Stomach (tissue), 9 donors: ENCODE measurements around the gene KIFAP3. TPM values are rescaled to one million over a fixed set of nuclear protein-coding genes. Genes with fewer than 3 reads are reported as not detected.

Experiments
- DNase-seq, 2 donors: peaks; one replicate each; pipeline versions ENCODE4 v3.0.0 to v3.0.0-alpha.2; 2013 to 2019
- H3K27ac ChIP-seq, 5 donors: fragments of 200-600 bp in 4 of 5; sonication (generic) in 4 of 5; one replicate each; pipeline ENCODE4 v1.5.1; 2013 to 2019; ENCODE audit warnings: mild to moderate bottlenecking in 1 of 5, moderate library complexity in 1 of 5
- H3K27me3 ChIP-seq, 3 donors: fragments of 200-600 bp; sonication (generic); one replicate each; pipeline ENCODE4 v1.5.1; 2017 to 2019; ENCODE audit warnings: mixed run types in 1 of 3
- H3K36me3 ChIP-seq, 4 donors: fragments of 200-600 bp; sonication (generic); 1 replicate in 3 of 4; 2 replicates in 1 of 4; pipeline ENCODE4 v1.5.1; 2016 to 2019
- H3K4me1 ChIP-seq, 4 donors: fragments of 200-600 bp; sonication (generic); one replicate each; pipeline ENCODE4 v1.5.1; 2016 to 2019
- H3K4me3 ChIP-seq, 4 donors: fragments of 200-600 bp; sonication (generic) in 3 of 4; one replicate each; pipeline ENCODE4 v1.5.1; 2016 to 2019; ENCODE audit warnings: mild to moderate bottlenecking in 1 of 4
- H3K9me3 ChIP-seq, 4 donors: fragments of 200-600 bp; sonication (generic); one replicate each; pipeline ENCODE4 v1.5.1; 2016 to 2019
- CTCF ChIP-seq, 7 experiments: fragments of 450-650 bp in 4 of 7; fragments of 200-600 bp in 3 of 7; sonication (generic) in 3 of 7; IDR thresholded peaks; one replicate each; pipeline ENCODE4 v1.5.1; 2016 to 2019; ENCODE audit warnings: antibody characterized with exemption in 7 of 7, control low read depth in 2 of 7, mild to moderate bottlenecking in 1 of 7
- EP300 ChIP-seq: sonication (generic); formaldehyde crosslinking; IDR thresholded peaks from one replicate; pipeline ENCODE4 v1.6.1; 2017; ENCODE audit warnings: antibody characterized with exemption
- POLR2A ChIP-seq, 4 donors: fragments of 450-650 bp; IDR thresholded peaks; one replicate each; pipeline ENCODE4 v1.6.1; 2016; ENCODE audit warnings: antibody characterized with exemption in 4 of 4, control low read depth in 2 of 4, mild to moderate bottlenecking in 1 of 4, moderate library complexity in 1 of 4
- POLR2AphosphoS5 ChIP-seq, 3 donors: sonication (generic); formaldehyde crosslinking; IDR thresholded peaks; one replicate each; pipeline ENCODE4 v1.6.1; 2016; ENCODE audit warnings: antibody characterized with exemption in 3 of 3
- whole genome bisulfite sequencing, 5 donors: extraction: QIAGEN DNeasy Blood & Tissue Kit in 3 of 5; methylation state at CpG; one replicate each; pipeline versions ENCODE4 v1.1.5 to v1.1.7; 2013 to 2018; 5-methylcytosine and 5-hydroxymethylcytosine counted together
- intact Hi-C: fragments of 100-400 bp; cut with DNase I; formaldehyde crosslinking; loops from one replicate; pipeline ENCODE4 v1.15.1; 2023; ENCODE audit warnings: low total_unique reads
- polyA plus RNA-seq, 3 donors: library from polyadenylated mRNA; stranded (reverse); fragments of 200-250 nt; gene quantifications; one replicate each; pipeline ENCODE4 v1.2.3, GENCODE V29; 2013
- total RNA-seq, 5 donors: library from RNA; depleted of rRNA; stranded (reverse); fragments of >200 nt; gene quantifications; one replicate each; pipeline versions ENCODE4 v1.1.0 to v1.2.3, GENCODE V29; 2014 to 2016
- donor health status: healthy with polysubstance abuse.
- donor health status: Bipolar disorder and iron deficiency.
- donor health status: healthy.

Gene KIFAP3
- total and polyA plus RNA-seq, 8 donors = 6.3 to 40.9 (median 11.1) TPM

- H3K9me3 ChIP-seq = peaks cover 0 to 8% (median 6%) of the 10 kb centered on the region in 4 donors
- H3K4me1 ChIP-seq = no peaks in the 10 kb centered on the region
- DNase-seq = no peak
- intact Hi-C loops = no loop called here
- WGBS, 5 donors = 80 to 91% (median 83%) methylated on average over 2 of the region's 2 CpGs
- TF ChIP-seq CTCF (IDR thresholded peaks at IDR 0.05) (no peak), POLR2AphosphoS5 (IDR thresholded peaks at IDR 0.05) (no peak), POLR2A (IDR thresholded peaks at IDR 0.05) (no peak), EP300 (no peak)
- no peak overlapping the region for H3K4me3 ChIP-seq
- no peak overlapping the region for H3K27ac ChIP-seq
- no peaks in the 10 kb centered on the region for H3K27me3 ChIP-seq
- H3K36me3 ChIP-seq = peaks cover 0 to 35% (median 20%) of the 10 kb centered on the region in 4 donors
These were observed 41.8 kb downstream of the KIFAP3 start for GRCh38 chr1:170032531-170033280.

GRCh38 chr1:170030212-170030611 lies 44.3 kb downstream of the KIFAP3 start:
- Histone ChIP-seq H3K36me3 (peaks cover 0 to 42% (median 15%) of the 10 kb centered on the region in 4 donors), H3K4me3 (no peak overlapping the region), H3K9me3 (peaks cover 0 to 13% (median 8%) of the 10 kb centered on the region in 4 donors), H3K4me1 (no peaks in the 10 kb centered on the region), H3K27me3 (no peaks in the 10 kb centered on the region), H3K27ac (no peak overlapping the region)
- intact Hi-C loops = no loop called here
- 95 to 100% (median 96%) methylated on average over 1 of the region's 1 CpG for WGBS, 5 donors
- TF ChIP-seq POLR2A (IDR thresholded peaks at IDR 0.05) = no peak
- TF ChIP-seq EP300 = no peak
- TF ChIP-seq POLR2AphosphoS5 (IDR thresholded peaks at IDR 0.05) = no peak
- TF ChIP-seq CTCF (IDR thresholded peaks at IDR 0.05) = no peak
- DNase-seq = no peak

GRCh38 chr1:170027760-170028159 lies 46.7 kb downstream of the KIFAP3 start:
- intact Hi-C loops = no loop called here
- no peak for TF ChIP-seq POLR2AphosphoS5 (IDR thresholded peaks at IDR 0.05)
- no peak for TF ChIP-seq EP300
- TF ChIP-seq CTCF (IDR thresholded peaks at IDR 0.05) = no peak
- no peak for TF ChIP-seq POLR2A (IDR thresholded peaks at IDR 0.05)
- Histone ChIP-seq H3K36me3 (peaks cover 0 to 38% (median 20%) of the 10 kb centered on the region in 4 donors), H3K27me3 (no peaks in the 10 kb centered on the region), H3K27ac (no peak overlapping the region), H3K4me3 (no peak overlapping the region), H3K9me3 (peaks cover 0 to 13% (median 8%) of the 10 kb centered on the region in 4 donors), H3K4me1 (no peaks in the 10 kb centered on the region)
- no peak for DNase-seq
- WGBS, 5 donors = 91 to 99% (median 92%) methylated on average over 3 of the region's 3 CpGs

GRCh38 chr1:170020859-170021258 lies 53.6 kb downstream of the KIFAP3 start:
- no peaks in the 10 kb centered on the region for H3K4me1 ChIP-seq
- no peaks in the 10 kb centered on the region for H3K27me3 ChIP-seq
- H3K9me3 ChIP-seq = peaks cover 0 to 11% (median 3%) of the 10 kb centered on the region in 4 donors
- TF ChIP-seq POLR2AphosphoS5 (IDR thresholded peaks at IDR 0.05) (no peak), POLR2A (IDR thresholded peaks at IDR 0.05) (no peak)
- no peak overlapping the region for H3K4me3 ChIP-seq
- no peak for DNase-seq
- H3K36me3 ChIP-seq = peaks cover 0 to 44% (median 27%) of the 10 kb centered on the region in 4 donors
- intact Hi-C loops = no loop called here
- no peak overlapping the region for H3K27ac ChIP-seq
- 74 to 96% (median 89%) methylated on average over 2 of the region's 2 CpGs for WGBS, 5 donors

GRCh38 chr1:170017478-170017877 lies 57.0 kb downstream of the KIFAP3 start:
- intact Hi-C loops = no loop called here
- Histone ChIP-seq H3K4me3 (no peak overlapping the region), H3K9me3 (peaks cover 0 to 11% (median 3%) of the 10 kb centered on the region in 4 donors), H3K4me1 (no peaks in the 10 kb centered on the region), H3K36me3 (peaks cover 0 to 42% (median 30%) of the 10 kb centered on the region in 4 donors), H3K27ac (no peak overlapping the region), H3K27me3 (no peaks in the 10 kb centered on the region)
- WGBS, 5 donors = 87 to 100% (median 96%) methylated on average over 2 of the region's 2 CpGs
- TF ChIP-seq POLR2AphosphoS5 (IDR thresholded peaks at IDR 0.05) (no peak), EP300 (no peak), CTCF (IDR thresholded peaks at IDR 0.05) (no peak)
- DNase-seq = no peak
